GM03348 (cell line): ENCODE data around the gene MIEF1.
"Not testable (repeated sequence)": the region's sequence is repeated elsewhere in the genome, so short reads cannot be mapped to it uniquely, and the experiment has no call there.

Experiments used
- DNase-seq: peaks from one replicate; pipeline ENCODE4 v3.0.0; 2012; ENCODE audit warnings: low spot score

The MIEF1 gene

DNA sequence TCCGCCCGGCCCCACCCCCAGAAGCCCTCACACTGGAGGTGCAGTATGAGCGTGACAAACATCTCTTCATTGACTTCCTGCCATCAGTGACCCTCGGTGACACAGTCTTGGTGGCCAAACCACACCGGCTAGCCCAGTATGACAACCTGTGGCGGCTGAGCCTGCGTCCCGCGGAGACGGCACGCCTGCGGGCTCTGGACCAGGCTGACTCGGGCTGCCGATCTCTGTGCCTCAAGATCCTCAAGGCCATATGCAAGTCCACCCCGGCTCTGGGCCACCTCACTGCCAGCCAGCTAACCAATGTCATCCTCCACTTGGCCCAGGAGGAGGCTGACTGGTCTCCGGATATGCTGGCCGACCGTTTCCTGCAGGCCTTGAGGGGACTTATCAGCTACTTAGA lies 11.7 kb downstream of the MIEF1 start:
- no peak for DNase-seq

DNA sequence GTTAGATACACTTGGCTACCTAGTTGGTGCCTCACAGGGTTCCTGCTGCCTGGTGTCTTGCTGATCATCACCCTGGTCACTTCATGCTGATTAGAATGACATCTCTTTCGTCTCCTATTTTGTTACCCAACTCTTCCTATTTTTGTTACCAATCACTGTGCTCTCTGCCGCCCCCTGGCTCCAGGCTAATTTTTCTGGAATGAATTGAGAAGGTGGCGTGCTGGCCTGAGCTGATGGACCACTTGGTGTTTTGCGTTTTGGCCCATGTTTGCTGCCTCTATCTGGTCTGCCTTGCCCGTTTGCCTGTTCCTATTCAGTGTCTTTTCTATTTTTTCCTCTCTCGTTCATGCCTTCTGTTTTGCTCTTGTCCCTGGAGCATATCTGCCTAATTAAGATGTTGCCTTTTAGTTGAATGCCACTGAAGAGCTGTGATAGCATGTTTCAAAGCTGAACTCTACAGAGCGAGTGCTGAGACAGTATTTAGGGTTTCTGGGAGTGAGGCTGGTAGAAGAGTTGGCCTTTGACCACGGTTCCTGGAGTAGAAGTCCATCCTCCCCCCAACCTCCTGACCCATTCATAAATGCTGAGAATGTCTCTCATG lies 12.4 kb downstream of the MIEF1 start:
- peak; percentile 63 for DNase-seq

DNA sequence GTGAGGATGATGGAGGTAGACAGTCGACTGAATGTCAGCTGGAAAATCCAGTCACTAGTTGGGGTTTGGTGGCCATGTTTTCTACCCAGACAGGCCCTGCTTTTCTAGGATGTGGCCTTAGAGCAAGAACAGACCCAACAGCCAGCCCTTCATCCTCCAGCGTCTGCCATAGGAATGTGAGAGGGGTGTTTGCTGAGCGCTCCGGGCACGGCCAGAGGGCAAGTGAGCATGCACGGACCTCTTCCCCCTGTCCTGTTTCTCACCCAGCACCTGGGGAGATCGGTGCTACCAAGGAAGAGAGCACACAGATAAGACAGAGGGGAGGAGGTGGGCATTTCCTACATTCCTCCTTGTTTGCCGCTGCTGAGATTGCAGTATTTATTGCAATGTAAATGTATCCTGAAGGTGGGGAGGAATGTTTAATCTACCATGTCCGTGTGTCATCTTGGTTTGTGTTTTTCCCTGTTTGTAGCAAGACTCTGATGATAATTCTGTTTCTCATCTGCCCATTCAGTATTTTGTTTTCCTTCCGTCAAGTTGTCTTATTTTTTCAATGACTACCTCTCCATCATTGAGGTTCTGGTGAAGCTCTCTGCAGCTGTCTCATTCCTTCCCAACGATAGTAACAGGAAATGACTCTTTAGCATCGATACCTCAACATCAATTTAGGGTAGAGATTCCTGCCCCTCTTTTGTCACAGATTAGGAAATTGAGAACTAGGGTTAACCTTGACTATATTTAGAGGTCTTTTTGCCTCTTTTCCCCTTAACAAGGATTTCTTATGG lies 13.4 kb downstream of the MIEF1 start:
- no peak for DNase-seq

DNA sequence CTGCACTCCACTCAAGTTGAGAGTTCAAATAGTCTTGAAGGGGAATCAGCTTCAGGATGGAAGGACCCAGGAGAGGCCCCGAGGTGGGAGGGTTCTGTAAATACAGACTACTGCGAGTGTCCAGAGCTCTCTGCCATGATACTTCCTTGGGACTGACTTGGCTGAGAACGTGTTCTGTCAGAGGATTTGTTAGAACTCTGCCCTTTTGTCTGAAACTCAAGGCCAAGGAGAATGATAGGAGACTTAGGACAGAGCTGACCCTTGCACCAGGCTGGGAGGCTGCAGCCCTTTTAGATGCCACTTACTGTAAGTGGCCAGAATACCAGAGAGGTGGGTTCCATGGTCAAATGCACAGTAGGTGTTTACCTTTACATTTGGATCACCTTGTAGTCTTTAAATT lies 15.4 kb downstream of the MIEF1 start:
- DNase-seq: no peak

DNA sequence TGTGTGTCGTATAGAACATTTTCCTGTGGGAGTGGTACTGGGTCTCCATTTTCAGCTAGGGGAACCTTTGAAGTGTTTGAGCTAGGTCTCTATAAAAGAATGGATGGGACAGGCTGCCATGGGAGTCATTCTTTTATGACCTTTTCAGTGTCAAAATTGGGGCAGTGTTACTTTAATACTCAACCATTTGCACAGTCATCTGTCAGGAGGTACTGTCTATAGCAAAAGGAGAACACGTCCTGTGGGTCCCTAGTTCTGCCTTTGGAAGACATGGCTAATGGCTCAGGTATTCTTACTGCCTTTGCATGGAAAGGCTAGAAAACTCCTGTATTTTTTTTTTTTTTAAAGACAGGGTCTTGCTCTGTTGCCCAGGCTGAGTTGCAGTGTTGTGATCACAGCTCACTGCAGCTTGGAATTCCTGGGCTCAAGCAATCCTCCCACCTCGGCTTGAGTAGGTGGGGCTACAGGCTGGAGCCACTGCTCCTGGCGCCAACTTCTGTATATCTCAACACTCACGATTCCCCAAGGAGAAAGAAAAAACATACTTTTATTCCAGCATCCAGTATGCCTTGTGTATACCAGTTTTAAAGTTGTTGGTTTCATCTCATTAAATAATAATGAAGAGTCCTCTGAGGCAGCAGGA lies 16.2 kb downstream of the MIEF1 start:
- DNase-seq: no peak

DNA sequence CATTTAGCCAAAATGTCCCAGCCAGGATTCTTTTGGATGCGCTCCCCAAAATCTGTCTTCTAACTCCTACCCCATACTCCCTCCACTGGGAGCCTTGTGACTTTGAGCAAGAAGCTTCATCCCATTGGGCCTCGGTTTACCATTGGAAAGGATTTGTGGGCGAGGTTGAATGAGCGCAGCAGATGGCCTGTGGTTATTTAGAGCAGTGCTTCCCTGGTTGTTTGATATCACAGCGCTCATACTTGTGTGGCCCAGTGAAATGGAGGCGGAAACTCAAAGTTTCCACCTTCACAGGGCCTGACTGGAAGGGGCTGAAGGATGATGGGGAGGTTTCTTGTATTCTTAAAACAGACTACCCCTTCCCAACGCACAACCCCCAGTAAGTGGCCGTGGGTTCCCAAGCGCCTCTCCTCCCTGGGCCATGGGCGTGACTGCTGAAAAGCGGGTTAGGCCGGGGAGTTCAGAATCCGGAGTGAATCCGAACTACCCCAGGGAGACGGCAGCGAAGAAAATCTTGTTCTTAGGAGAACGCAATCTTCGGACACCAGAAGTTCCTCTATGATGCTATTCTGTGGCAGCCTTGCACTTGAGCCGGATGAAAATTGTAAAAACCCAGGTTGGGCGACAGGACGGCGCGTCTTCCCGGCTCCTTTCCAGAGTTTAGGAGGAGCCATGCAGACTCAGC lies 17.0 kb downstream of the MIEF1 start:
- peak; percentile 58 for DNase-seq

DNA sequence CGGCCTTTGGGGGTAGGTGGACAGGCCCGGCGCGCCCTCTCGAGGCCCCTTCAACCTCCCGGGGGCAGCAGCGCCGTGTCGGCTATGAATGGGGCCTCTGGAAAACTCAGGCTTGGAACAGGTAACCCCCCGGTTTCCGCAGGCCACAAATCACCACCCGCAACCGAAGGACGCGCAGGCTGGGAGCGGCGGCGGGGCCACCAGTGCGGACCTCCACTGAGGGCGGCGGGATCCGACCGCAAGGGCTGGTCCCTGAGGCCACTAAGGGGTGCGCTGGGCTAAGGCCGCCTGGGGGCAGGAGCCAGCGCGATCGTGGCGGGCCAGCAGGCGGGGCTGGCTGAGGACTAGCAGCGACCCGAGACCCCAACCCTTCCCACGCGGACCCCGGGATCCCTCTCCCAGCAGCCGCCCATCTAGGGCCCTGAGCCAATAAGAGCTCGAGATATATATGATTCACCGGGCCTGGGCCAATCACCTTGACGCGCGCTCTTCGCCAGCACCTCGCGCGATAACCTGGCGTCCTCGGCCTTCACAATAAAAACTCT lies 17.7 kb downstream of the MIEF1 start:
- DNase-seq: peak; percentile 97

DNA sequence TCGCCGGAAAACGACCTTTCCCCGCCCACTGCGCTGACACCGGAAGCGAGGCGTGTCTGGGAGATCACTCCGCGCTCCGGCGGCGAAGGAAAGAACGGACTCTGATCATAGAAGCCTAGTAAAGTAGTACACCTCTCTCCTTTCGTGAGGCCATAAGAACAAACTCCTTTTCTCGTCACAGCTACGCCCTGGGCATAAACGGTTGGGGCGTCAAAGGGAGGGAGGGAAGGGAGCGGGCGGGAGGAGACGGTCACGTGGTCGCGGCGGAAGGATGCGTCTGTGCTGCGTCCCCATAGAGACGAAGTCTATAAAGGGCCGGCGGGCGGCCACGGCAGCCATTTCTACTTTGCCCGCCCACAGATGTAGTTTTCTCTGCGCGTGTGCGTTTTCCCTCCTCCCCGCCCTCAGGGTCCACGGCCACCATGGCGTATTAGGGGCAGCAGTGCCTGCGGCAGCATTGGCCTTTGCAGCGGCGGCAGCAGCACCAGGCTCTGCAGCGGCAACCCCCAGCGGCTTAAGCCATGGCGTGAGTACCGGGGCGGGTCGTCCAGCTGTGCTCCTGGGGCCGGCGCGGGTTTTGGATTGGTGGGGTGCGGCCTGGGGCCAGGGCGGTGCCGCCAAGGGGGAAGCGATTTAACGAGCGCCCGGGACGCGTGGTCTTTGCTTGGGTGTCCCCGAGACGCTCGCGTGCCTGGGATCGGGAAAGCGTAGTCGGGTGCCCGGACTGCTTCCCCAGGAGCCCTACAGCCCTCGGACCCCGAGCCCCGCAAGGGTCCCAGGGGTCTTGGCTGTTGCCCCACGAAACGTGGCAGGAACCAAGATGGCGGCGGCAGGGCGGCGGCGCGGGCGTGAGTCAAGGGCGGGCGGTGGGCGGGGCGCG lies 18.4 kb downstream of the MIEF1 start, which contains the start of gene ATF4:
Gene ATF4, plus strand, starts transcription at position 337 of the 880 bp plus-strand sequence. CDS start 884 bp downstream, outside the sequence.
- peak; percentile 88 for DNase-seq

DNA sequence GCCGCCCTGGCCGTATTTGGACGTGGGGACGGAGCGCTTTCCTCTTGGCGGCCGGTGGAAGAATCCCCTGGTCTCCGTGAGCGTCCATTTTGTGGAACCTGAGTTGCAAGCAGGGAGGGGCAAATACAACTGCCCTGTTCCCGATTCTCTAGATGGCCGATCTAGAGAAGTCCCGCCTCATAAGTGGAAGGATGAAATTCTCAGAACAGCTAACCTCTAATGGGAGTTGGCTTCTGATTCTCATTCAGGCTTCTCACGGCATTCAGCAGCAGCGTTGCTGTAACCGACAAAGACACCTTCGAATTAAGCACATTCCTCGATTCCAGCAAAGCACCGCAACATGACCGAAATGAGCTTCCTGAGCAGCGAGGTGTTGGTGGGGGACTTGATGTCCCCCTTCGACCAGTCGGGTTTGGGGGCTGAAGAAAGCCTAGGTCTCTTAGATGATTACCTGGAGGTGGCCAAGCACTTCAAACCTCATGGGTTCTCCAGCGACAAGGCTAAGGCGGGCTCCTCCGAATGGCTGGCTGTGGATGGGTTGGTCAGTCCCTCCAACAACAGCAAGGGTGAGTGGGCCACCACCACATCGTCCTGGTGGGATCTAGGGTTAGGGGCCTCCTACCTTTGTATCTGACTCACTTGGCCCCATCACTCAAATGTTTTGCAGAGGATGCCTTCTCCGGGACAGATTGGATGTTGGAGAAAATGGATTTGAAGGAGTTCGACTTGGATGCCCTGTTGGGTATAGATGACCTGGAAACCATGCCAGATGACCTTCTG lies 19.2 kb downstream of the MIEF1 start:
- DNase-seq: not testable (repeated sequence)

DNA sequence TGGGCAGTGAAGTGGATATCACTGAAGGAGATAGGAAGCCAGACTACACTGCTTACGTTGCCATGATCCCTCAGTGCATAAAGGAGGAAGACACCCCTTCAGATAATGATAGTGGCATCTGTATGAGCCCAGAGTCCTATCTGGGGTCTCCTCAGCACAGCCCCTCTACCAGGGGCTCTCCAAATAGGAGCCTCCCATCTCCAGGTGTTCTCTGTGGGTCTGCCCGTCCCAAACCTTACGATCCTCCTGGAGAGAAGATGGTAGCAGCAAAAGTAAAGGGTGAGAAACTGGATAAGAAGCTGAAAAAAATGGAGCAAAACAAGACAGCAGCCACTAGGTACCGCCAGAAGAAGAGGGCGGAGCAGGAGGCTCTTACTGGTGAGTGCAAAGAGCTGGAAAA lies 20.0 kb downstream of the MIEF1 start:
- DNase-seq: not testable (repeated sequence)

DNA sequence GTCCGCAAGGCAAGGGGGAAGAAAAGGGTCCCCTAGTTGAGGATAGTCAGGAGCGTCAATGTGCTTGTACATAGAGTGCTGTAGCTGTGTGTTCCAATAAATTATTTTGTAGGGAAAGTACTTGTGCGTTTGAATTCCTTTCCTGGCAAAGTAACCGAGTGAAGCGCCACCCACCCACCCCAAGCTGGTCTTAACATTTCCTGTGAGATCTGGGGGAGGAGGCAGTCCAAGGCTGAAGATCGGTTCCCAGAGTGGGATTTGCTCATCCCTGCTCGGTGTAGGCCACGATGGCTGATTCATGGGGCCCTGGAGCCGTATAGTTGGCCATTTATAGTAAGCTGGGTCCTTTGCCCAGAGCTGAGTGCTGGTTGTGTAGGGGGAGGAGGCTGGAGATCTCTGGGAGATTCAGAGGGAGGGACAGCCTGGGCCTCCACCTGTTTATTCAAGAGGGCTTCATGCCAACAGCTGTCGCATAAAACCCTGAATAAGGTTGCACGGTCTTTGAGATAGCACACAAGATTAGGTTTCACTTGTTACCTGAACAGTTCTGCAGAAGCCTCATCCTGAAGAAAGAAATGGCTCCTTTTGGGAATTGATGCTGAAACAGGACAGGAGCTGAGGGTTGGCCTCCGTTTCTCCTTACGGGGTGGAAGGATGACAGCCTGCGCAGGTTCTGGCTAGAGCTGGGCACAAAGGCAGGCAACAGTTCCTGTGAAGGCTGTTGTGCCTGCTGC lies 20.6 kb downstream of the MIEF1 start:
- peak; percentile 59 for DNase-seq

DNA sequence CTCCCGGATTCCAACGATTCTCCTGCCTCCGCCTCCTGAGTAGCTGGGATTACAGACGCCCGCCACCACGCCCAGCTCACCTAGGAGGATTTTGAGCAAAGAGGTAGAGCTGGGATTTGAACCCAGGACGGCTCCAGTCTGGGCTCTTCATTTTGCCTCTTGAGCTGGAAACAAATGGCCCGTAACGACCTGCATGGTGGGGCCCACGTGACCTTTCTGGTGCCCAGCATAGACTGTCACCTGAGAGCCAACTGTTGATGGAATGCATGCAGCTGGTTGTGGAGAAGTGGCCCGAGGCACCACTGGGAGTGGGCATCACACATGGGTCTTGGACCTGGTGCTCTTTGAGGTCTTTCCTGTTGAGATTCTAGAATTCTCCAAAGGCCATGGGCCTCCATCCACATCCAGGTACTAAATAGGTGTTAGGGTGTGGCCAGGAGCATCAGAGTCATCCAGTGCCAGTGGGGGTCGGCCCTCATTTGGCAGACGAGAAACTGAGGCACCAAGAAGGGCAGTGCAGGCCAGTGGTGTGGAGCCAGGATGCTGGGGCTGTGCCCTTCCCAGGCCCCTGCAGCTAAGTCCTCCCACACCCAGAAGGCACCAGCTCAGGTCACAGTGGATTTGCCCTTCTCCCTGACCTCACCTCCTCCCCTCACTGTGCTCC lies 22.1 kb downstream of the MIEF1 start:
- DNase-seq: no peak

DNA sequence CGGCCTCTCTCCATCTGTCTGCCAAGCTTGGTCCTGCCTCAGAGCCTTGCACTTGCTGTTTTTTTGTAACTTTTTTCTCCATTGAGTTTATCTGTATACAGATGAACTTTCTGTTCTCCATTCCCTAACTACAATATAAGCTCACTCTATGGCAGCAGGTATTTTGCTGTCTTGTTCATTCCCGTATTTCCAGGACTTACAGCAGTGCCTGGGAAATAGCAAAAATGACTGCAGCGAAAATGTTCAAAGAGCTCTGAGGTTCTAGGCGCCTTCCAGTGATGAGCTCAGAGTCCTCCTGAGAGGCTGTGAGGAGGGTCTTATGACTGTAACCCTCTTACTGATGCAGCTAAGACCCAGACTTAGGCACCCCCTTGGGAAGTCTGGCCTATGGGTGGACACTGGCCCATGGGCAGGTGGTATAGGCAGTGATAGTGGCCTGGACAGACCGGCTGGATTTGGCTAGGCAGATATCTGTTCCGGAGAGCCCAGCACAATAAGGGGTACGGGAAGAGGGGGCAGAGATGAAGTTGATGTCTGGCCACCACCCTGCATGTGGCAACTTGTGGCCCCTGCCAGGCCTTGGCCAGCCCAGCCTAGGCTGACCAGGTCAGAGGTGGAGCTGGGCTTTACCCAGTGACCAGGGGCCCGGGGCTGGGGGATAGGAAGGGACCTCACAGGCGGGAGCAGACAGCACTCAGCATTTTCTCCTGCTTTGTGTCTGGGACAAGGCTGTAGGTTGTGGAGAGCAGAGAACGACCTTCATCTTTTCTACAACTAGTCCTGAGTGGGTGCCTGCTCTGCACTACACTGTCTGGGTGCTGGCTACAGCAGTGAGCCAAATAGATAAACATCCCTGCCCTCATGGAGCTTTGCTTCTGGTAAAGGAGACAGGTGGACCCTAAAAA lies 22.9 kb downstream of the MIEF1 start:
- DNase-seq: no peak

DNA sequence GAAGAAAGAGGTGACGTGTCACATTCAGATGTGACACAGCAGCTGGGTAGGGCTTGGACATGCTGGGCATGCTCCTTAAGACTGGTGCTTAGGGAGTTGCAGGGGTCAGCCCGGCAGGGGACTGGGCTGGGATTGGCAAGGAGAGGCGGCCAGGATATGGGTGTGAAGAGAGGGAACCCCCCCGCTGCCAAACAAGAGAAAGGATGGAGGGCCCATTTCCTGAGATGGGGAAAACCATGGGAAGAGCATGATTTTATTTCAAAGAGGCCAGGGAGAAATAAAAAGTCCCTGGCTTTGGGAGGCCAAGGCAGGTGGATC lies 23.5 kb downstream of the MIEF1 start:
- DNase-seq: no peak

DNA sequence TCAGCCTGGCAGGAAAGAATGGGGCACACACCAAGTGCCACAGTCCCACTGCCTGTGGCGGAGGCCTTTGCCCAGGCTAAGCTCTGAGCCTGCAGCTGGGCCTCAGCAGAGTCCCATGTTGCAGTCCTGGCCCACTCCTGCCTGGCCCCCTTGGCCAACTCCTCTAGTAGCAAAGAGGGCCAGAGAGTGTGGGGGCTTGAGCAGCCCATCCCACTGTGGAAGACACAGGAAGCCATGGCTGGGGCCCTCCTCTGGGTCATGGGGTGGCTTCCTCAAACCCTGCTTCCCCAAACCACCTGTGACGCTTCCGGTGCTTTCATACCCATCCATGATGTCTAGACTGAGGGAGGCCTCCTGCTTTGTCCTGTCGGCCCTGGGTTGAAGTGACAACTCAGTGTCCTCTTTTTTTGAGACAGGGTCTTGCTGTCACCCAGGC lies 24.7 kb downstream of the MIEF1 start:
- no peak for DNase-seq

DNA sequence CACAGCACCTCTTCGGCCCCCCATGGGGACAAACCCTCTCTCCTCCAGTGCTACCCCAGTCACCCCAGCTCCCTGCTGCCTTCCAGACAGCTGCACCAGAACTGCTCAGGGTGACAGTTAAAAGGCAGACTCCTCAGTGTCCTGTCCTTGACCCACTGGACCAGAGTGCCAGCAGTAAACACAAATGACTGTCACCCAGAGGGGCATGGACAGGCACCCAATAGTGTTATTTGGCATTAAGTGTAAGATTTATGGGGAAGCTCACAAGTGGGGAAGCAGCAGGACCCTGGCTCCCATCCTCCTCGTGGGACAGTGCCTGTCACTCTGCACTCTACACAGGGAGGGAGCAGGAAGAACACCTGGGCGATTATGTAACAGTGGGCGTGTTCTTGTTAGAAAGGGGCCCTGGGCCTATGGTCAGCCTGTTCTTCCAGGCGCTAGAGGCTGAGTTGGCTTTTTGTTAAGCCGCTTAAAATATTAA lies 25.4 kb downstream of the MIEF1 start:
- DNase-seq: no peak

DNA sequence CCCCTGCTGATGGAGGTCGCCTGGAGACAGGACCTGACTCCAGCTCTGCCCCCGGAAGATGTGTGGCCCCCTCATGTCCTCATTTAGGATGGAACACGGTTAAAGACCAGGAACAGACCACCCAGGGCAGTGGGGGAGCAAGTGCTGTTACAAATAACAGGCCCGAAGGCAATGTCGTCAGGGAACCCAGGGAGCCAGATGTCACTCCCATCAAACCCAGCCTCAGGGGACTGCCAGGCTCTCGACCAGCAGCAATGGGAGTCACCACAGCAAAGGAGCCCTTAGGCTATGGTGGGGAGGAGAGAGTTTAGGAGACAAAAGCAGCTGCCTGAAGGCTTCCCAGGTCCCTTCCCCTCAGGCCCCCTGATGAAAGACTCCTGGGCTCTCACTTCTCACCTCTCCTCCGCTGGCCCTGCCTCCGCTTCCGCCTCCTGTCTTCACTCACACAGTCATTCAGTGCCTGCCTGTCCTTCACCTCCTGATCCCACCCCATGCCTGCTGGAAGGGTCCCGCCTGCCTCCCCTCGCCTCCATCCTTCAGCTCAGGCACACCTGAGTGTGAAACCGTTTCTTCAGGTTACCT lies 26.1 kb downstream of the MIEF1 start:
- no peak for DNase-seq
